NCI-H2107 treated with DMSO at 0.1 percent for 48 hours (cell line): ENCODE results near the gene FOXD3.
A peak's percentile ranks its signal among the peaks of the same experiment; 100 is the strongest.

ENCODE experiments used
- DNase-seq: peaks from one replicate; lab custom pipeline; 2025; ENCODE audit not compliant: unreplicated experiment; lab: John Stamatoyannopoulos, UW

Gene FOXD3

DNA sequence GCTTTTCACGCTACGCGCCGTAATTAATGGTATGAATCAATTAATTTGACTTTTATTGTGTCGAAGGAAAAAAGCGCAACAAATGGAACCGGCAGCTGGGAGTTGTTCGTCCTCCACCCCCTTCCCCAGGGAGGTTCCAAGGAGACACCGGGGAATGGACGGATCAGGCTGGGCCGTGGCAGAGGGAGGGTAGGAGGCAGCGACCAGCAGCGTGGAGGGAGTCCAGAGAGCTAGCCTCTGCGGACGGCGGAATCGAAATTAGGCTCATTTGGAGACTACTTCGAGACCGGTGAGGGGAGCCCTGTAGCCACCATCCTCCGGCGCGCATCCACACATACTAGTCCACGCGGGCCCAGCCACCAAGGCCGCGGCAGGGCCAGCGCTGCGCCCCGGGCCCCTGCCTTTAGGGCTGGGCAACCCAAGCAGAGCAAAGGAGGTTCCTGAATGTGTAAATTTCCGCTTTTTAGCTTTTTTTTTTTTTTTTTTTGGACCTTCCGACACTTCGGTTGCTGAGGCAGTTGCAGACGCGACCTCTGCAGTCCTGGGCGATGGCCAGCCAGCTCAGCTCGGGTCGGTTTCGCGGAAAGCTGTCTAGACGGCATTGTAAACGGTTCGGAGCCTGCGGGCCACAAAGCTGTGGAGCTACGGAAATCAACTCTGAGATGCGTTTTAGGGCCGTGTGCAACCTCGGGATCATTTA, 2.2 kb upstream of the FOXD3 start:
- no peak for DNase-seq

DNA sequence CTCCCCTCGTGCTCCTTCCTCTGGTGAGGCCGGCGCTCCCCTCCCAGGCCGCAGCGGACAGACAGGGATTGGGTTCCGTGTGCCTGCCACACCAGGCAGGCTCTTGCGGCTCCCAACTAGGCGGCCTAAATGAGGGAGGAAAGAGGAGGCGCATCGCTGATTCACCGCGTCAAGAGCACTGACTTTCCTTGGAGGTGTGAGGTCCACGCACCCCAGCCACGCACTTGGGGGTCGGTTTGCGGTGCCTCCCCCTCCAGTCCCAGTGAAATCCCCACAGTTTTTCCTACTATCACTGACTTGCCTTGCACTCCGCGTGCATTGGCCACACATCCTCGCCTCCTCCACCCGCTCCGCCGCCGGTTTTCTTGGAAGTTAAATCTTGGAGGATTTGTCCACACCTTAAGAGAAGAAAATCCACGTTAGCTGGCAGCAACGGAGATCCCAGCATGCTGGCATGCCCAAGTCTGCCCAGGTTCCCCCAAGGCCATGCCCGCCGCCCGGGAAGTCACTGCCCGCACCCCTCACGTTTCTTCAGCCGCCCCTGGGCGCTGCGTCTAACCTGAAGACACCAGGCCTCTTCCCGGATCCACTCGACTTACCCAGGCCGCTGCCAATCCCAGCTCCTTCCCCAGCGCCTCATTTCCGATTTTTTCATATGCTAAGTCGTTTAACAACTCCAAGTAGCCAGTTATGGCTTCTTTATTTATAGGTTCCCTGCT, 1.1 kb upstream of the FOXD3 start:
- no peak for DNase-seq

DNA sequence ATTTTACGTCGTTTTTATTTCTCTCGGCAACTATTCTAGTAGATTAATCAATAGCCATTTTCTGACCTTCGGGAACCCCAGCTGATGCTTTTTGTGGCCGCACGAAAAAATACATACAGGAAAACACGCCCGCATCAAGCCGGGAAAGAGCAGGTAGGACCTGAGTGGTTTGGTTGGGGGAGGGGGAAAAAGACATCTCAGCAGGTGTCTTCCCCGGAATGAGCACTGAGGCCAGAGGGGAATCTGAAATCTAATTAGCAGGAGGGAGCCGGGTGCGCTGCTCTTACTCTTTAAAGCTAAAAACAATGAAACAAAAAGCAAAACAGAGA, 618 bp upstream of the FOXD3 start:
- DNase-seq, result no peak

DNA sequence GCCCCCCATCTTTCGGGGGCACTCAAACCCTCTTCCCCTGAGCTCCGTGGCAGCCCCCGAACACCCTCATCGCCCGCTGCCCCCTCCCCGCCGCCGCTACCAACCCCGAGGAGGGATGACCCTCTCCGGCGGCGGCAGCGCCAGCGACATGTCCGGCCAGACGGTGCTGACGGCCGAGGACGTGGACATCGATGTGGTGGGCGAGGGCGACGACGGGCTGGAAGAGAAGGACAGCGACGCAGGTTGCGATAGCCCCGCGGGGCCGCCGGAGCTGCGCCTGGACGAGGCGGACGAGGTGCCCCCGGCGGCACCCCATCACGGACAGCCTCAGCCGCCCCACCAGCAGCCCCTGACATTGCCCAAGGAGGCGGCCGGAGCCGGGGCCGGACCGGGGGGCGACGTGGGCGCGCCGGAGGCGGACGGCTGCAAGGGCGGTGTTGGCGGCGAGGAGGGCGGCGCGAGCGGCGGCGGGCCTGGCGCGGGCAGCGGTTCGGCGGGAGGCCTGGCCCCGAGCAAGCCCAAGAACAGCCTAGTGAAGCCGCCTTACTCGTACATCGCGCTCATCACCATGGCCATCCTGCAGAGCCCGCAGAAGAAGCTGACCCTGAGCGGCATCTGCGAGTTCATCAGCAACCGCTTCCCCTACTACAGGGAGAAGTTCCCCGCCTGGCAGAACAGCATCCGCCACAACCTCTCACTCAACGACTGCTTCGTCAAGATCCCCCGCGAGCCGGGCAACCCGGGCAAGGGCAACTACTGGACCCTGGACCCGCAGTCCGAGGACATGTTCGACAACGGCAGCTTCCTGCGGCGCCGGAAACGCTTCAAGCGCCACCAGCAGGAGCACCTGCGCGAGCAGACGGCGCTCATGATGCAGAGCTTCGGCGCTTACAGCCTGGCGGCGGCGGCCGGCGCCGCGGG, 837 bp downstream of the FOXD3 start:
- peak; percentile 15 for DNase-seq

DNA sequence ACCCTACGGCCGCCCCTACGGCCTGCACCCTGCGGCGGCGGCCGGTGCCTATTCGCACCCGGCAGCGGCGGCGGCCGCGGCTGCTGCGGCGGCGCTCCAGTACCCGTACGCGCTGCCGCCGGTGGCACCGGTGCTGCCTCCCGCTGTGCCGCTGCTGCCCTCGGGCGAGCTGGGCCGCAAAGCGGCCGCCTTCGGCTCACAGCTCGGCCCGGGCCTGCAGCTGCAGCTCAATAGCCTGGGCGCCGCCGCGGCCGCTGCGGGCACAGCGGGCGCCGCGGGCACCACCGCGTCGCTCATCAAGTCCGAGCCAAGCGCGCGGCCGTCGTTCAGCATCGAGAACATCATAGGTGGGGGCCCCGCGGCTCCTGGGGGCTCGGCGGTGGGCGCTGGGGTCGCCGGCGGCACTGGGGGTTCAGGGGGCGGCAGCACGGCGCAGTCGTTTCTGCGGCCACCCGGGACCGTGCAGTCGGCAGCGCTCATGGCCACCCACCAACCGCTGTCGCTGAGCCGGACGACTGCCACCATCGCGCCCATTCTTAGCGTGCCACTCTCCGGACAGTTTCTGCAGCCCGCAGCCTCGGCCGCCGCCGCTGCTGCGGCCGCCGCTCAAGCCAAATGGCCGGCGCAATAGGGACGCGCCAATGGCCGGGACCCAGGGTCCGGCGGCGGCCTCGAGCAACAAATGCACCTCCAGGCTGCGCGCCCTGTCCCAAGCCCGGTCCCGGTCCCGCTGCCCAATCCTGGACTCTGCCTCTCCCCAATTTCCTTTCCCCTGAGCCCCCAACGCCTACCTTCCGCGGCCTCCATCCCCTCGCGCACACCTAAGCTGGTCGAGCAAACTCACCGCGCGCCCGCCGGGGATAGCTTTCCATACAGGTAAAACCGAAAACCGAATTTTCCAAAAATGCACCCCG, 1.8 kb downstream of the FOXD3 start:
- no peak for DNase-seq

DNA sequence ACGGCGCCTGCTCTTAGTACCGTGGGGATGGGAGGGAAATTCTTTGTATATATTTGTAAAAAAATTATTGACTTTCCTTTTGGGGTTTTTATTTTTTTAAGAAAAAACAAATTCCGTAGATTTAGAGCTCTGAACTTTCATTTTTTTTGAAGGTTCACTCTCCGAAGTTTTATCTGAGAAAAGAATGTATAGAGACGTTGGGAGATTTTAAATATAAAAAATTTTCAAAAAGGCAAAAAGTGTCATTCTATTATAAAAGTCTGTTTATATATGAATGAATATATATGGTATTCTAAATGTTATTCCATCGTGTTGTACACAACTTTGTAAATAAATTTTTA, 2.4 kb downstream of the FOXD3 start:
- DNase-seq, result no peak

DNA sequence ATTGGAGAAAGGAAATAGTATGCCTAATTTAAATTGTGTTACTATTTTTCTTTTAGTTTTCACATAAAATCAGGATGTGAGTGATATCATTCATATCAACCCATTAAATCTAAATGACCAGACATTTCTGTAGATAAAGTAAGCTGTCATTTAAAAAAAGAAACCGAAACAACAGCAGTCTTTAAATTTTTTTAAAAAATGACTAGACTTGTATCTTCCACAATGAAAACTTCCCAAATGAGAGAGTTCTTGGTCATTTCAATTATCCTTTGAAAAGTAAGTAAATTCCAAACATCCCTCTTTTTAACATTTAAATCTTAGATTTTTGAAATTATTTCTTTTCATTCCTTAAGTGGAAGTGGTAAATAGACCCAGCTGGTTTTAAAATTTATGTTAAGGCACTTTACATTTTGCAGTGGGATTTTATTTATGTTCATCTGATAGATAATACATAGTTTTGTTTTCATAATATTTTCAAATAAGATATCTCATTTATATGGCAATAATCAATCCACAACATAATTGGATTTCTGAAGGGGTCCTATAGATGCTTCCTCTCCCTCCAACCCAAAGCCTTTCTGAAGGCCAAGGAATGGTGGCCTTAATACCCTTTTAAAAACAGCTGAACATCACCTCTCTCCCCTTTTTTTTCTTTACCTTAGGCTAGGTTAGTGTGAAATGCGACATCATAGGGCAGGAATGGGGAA, 3.1 kb downstream of the FOXD3 start:
- DNase-seq, result no peak

DNA sequence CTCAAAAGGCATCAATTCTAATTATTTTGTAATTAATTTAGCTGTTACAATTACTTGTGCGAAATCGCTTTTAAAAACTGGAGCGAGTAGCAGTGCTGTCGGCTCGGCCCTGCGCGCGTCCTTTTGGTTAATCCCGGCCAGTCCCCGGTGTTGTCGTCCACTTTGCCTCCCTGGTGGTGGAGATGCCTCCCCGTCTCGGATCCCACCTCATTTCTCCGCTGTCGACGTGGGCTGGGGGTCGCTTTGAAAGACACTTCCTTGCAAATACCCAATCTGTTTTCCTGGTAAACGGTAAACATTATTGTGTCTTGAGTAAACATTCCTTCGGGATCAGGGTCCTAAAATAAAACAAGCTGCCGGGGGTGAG, 3.7 kb downstream of the FOXD3 start:
- no peak for DNase-seq

DNA sequence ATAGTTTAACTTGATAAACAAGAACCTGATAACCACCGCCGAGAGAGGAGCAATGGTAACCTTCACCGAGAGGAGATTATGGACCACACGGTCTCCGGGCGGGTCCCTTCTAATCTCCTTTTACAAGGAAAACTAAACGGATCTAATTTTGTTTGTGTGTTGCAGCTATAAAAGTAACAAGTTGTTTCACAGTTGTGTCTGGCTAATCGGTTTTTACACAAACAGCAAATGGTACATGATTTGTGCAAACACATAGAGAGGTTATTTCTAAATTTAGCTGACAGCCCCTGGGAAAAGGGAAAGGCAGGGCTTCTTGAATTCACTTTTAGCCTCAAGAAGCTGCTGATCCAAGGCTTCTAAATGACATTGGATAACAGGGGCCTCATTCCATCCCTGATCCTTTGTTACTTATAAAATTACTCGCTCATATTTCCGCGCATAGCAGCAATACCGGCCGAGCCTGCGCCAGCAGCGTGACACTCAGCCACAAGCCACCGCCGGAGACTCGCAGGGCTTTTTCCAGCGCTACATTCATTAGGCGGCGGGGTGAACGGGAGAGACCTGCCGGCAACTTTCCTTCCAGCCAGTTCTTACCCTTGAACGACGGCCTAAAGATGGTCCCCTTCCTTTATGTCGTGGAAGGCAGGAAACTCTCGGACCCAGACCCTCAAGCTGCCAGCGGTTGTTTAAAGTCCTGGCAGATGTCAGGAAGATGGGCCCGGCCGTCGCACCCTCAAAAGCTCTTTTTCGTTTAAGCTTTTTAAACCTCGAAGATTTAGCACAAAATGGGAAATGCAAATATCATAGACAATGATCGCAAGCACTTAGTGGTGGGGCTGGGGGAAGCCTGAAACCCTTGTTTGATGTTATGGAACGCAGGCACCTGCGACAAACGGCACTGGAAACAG, 4.4 kb downstream of the FOXD3 start:
- DNase-seq, result no peak

DNA sequence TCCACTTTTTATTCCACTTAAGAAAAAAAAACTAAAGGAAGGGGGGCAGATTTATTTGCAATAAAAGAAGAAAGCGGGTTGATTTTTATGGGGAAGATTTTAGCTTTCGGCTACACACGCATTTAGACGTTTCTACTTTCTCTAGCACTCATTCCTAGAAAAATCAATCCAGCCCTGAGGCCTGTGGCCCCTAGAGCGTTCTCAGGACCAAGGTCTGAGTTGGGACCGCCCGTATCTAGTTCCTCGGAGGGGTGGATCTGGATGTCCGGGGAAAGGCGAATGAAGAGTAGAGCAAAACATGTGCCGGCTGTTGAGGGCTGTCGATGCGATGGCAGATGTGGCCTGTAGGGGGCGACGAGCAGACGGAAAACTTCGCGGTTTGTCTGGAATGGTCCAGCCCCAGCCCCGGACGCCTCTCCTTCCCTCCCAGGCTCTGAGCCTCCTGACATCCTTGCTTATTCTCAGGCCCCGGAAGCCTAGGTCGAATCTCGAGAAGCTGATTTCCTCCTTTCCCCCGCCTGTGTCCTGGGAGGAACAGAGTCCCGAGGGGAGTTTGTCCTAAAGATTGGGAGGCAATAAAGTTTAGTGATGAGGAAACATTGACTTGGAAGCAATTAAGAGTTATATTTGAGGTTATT, 5.2 kb downstream of the FOXD3 start:
- DNase-seq, result peak; percentile 57

DNA sequence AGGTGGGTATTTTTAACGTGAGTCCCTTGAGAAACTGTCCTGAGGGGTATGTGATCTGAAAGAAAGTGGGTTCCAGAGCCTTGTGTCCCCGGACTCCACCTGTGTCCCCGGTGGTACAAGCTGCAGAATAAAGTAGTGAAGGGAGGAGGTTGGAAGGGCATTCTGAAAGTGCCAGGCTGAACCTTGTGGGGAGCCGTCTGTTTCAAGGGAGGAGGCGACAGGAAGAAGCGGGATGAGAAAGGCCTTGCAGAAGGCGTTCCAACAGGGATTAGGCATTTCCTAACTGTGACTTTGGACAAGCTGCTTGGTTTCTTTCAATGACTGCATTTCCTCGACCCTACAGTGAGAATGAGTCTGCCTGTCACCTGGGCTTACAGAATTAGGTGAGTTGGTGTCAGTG, 5.8 kb downstream of the FOXD3 start:
- DNase-seq, result no peak

DNA sequence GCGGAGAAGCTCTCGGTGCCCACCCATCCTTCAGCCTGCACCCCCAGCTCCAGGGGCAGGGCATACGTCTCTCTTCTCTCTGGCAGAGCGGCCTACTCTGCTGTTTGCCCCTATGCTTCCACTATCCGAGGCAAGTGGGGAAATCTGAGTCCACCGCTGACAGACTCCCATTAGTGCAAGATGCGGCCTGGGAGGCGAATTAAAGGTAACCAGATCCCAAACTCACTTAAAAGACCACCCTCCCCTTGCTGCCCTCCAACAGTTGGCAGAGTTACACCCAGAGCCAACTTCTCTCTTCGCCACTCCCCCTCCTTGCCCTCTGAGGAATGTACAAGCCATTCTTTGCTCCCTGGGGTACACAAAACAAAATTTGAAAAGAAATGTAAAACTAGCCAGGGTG, 6.4 kb downstream of the FOXD3 start:
- DNase-seq, result no peak

DNA sequence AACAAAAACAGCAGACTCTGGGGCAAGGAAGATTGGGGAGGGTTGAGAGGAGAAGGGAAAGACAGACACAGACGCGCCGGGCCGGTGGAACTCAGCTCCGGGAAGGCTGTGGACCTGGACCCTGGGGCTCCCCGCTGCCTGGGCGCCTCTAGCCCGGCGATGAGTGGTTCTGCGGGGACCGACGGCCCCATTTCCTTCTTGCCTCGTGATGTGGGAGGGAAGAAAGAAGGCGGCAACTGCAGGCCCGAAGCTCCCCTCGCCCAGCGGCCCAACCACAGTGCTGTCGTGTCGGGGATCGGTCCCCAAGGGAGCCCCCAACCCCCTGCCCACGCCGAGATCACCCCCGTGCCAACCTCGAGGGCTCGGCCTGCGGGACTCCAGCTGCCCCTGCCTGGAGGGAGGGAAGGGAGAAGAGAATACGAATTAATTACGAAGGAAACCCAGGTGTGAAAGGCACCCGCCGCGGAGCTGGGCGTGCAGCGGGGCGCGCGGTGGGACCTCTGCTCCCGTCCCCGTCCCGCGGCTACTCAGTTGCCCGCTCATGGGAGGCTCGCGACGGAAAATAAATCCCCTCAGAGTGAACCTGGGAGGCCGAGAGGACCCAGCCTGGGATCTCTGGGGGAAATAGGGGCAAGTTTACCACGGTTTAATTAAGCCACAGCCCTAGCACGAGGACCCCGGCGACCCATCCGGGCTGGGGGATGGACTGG, 7.4 kb downstream of the FOXD3 start:
- DNase-seq, result no peak

DNA sequence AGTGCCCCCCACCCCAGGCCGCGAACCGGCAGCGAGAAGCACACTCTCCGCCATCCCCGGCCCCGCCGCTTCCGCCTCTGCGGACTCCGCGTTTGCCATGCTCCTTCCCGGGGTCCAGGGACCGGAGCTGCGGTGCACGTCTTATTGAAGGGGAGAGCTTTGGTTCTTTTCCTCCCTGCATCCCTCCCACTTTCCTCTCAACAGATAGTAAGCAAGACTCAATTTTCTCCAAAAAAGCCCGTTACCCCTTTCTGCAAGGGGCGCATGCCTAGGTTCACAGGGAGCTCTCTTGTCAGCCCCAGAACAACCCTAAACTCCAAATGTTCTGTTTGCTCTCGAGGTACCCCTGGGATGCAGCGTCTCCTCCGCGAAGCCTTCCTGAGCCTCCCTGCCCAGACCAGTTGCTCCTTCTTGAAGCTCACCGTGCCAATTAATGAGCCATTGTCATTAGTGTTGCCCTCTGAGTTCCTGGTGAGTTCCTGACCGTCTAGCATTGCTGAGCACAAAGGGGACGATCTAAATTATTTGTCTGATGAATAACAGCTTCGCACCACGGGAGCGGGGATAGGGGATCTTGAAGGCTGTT, 8.1 kb downstream of the FOXD3 start:
- DNase-seq, result no peak

DNA sequence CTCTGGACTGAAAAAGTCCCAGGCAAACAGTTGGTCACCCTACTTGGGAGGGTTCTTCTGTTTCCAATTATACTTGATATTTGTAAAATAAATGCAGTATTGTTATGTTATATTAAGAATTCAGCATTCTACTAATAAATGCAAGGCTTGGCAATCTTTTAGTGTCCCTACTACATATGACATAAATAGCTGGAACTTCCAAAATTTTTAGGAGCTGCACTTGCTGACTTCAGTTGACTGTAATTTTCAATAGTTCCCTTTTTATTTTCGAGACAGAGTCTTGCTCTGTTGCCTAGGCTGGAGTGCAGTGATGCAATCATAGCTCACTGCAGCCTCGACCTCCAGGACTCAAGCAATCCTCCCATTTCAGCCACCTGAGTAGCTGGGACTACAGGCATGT, 20.0 kb downstream of the FOXD3 start:
- DNase-seq, result no peak

DNA sequence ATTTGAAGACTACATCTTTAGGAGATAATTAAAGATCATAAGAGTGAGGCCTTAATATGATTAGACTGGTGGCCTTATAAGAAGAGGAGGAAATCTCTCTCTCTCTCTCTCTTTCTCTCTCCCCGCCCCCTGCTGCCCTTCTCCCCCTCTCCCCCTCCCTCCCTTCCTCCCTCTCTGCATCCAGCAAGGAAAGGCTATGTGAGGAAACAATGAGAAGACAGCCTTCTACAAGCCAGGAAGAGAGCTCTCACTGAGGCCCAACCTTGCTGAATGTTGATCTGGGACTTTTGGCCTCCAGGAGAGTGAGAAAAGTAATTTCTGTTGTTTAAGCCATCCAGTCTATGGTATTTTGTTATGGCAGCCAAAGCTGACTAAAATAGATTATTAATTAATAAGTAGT, 21.6 kb downstream of the FOXD3 start:
- DNase-seq, result no peak

DNA sequence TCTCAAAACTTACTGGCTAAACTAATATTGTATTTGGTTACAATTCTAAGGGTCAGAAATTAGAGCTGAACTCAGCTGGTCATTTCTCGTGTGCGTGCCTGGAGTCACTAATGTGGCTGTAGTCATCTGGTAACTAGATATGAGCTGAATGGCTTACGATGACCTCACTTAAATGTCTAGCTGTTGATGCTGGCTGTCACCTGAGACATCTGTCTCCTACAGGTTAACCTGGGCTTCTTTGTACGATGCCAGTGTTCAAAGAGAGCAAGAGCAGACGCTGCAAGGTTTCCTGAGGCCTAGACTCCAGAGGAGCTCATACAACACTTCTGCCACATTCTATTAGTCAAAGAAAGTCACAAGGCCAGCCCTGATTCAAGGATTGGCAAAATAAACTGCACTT, 28.0 kb downstream of the FOXD3 start:
- peak; percentile 41 for DNase-seq

DNA sequence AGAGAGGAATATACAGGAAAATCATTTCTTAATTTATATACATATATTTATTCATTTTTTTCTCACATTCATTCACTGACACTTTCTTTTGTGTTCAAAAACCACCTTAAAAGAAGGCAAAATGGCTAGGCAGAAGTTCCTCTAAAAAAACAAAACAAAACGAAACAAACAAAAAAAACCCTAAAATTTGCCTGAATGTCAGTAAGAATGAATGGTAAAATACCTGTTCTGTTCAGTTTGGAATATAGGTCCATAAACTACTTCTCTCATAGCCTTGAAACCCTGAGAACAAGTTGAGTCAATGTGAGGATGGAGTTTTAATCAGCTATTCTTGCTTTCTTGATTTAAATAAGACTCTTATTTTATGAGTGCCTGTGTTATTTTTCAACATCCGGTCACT, 30.4 kb downstream of the FOXD3 start:
- DNase-seq, result no peak
